CMK (cell line): ENCODE results near the gene SRPX.

ENCODE experiments used
- DNase-seq: peaks from one replicate; pipeline ENCODE4 v3.0.0-alpha.2; 2010; ENCODE audit warnings: low read depth

Gene SRPX

GRCh38 chrX:38220415-38221390 lies at the start of gene SRPX:
SRPX (minus strand) TSS chrX:38220871; CDS start chrX:38220792, 79 bp downstream.
- no peak for DNase-seq

- no peak for DNase-seq
Observed at GRCh38 chrX:38268011-38268410, 47.3 kb upstream of the SRPX start.

- no peak for DNase-seq
Observed at GRCh38 chrX:38262715-38263620, 42.3 kb upstream of the SRPX start.

GRCh38 chrX:38260231-38260630 lies 39.6 kb upstream of the SRPX start:
- no peak for DNase-seq

GRCh38 chrX:38256019-38256418 lies 35.3 kb upstream of the SRPX start:
- DNase-seq: no peak

- DNase-seq: no peak
Observed at GRCh38 chrX:38249965-38250364, 29.3 kb upstream of the SRPX start.

GRCh38 chrX:38247051-38247450 lies 26.4 kb upstream of the SRPX start:
- DNase-seq: no peak

GRCh38 chrX:38240541-38240940 lies 19.9 kb upstream of the SRPX start:
- DNase-seq: no peak

- no peak for DNase-seq
Observed at GRCh38 chrX:38236901-38237615, 16.4 kb upstream of the SRPX start.

GRCh38 chrX:38233891-38234667 lies 13.4 kb upstream of the SRPX start:
- DNase-seq: no peak

GRCh38 chrX:38232079-38232686 lies 11.5 kb upstream of the SRPX start:
- DNase-seq: no peak

GRCh38 chrX:38225093-38225492 lies 4.4 kb upstream of the SRPX start:
- no peak for DNase-seq

GRCh38 chrX:38224160-38224559 lies 3.5 kb upstream of the SRPX start:
- DNase-seq: no peak

GRCh38 chrX:38221391-38221929 lies 789 bp upstream of the SRPX start:
- DNase-seq: no peak

- no peak for DNase-seq
Observed at GRCh38 chrX:38220024-38220414, 652 bp downstream of the SRPX start.

GRCh38 chrX:38216642-38217041 lies 4.0 kb downstream of the SRPX start:
- no peak for DNase-seq

- DNase-seq: no peak
Observed at GRCh38 chrX:38214551-38215531, 5.8 kb downstream of the SRPX start.

- no peak for DNase-seq
Observed at GRCh38 chrX:38214044-38214443, 6.6 kb downstream of the SRPX start.

- no peak for DNase-seq
Observed at GRCh38 chrX:38211891-38212635, 8.6 kb downstream of the SRPX start.
